C4-2B (cell line): Measurements from ENCODE around the gene PID1.

Experiments
- H3K27ac ChIP-seq: fragments of 450-650 bp; 2 replicates; pipeline ENCODE4 v1.5.1; 2017
- ZFX ChIP-seq: fragments of 450-650 bp; IDR thresholded peaks from 2 replicates; pipeline ENCODE4 v1.6.1; 2017
- TF ChIP-seq, protein P1 (sequence below): fragments of 450-650 bp; conservative IDR thresholded peaks from 2 replicates; pipeline ENCODE4 v1.5.1; 2017; ENCODE audit warnings: mild to moderate bottlenecking

PID1 gene

DNA sequence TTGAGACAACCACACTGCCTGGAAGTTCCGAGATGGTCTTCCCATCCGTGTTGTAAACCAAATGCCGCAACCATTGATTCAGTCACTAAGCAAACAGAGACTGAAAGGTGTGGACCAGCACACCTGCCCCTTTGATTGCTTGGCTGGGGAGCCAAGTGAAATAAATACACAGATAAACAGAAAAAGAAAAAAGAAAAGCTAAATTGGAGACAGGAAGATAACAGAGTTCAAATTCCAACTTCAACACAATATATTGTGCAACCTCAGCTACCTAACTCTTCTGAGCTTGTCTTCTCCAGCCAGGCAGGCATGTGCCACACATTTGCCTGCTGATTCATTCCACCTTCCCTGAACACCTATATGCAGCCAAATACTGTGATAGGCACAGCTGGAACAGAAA lies 110.9 kb downstream of the PID1 start:
- TF ChIP-seq, protein P1, sequence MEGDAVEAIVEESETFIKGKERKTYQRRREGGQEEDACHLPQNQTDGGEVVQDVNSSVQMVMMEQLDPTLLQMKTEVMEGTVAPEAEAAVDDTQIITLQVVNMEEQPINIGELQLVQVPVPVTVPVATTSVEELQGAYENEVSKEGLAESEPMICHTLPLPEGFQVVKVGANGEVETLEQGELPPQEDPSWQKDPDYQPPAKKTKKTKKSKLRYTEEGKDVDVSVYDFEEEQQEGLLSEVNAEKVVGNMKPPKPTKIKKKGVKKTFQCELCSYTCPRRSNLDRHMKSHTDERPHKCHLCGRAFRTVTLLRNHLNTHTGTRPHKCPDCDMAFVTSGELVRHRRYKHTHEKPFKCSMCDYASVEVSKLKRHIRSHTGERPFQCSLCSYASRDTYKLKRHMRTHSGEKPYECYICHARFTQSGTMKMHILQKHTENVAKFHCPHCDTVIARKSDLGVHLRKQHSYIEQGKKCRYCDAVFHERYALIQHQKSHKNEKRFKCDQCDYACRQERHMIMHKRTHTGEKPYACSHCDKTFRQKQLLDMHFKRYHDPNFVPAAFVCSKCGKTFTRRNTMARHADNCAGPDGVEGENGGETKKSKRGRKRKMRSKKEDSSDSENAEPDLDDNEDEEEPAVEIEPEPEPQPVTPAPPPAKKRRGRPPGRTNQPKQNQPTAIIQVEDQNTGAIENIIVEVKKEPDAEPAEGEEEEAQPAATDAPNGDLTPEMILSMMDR = no peak
- no peak for TF ChIP-seq ZFX
- H3K27ac ChIP-seq = no peak overlapping the region

DNA sequence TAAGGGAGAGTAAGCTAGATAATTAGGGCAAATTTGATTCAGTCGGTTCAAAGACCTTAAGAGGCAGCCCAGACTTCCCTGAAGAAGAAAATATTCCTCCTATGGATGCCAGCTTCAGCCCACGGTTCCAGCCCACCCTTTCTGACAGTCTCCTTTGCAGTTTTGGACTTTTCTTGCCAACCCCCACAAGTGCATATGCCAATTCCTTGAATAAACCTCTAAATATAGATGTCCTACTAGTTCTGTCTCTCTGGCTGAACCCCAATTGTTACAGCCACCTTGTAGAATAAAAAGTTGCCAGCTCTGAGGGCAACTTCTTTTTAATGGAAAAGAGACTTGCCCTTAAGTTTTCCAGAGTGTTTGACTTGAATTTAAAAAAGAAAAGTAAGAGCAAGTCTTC lies 111.7 kb downstream of the PID1 start:
- H3K27ac ChIP-seq = no peak overlapping the region
- no peak for TF ChIP-seq ZFX
- TF ChIP-seq, protein P1 = no peak

GRCh38 chr2:229154381-229154780 lies 116.7 kb downstream of the PID1 start:
- TF ChIP-seq ZFX = no peak
- TF ChIP-seq, protein P1 = no peak
- H3K27ac ChIP-seq = no peak overlapping the region

- no peak for TF ChIP-seq ZFX
- TF ChIP-seq, protein P1 = no peak
These were observed 117.1 kb downstream of the PID1 start for GRCh38 chr2:229153951-229154350.

GRCh38 chr2:229153267-229153666 lies 117.8 kb downstream of the PID1 start:
- no peak for TF ChIP-seq ZFX
- TF ChIP-seq, protein P1 = no peak
- H3K27ac ChIP-seq = no peak overlapping the region

More at GRCh38 chr2:229153951-229154350, 117.1 kb downstream of the PID1 start:
- H3K27ac ChIP-seq = no peak overlapping the region

DNA sequence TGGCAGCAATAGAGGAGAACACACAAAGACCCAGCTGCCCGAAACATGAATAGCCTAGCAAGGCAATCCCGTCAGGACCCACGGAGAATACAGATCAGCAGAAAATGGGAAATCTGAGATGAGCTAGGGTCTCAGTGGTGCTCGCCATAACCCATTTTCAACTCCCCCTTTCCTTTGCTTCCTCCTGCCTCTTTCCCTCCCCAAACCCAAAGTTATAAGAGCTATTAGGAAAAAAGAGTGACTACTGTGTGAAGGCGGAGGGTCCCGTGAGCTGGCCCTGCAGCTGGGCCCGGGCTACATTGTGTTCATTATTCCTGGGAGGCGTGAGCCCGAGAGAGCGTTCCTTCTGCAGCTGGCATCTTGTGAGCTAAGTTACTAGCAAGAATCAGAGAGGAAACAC lies 118.4 kb downstream of the PID1 start:
- no peak for TF ChIP-seq ZFX
- TF ChIP-seq, protein P1 = no peak
- no peak overlapping the region for H3K27ac ChIP-seq

DNA sequence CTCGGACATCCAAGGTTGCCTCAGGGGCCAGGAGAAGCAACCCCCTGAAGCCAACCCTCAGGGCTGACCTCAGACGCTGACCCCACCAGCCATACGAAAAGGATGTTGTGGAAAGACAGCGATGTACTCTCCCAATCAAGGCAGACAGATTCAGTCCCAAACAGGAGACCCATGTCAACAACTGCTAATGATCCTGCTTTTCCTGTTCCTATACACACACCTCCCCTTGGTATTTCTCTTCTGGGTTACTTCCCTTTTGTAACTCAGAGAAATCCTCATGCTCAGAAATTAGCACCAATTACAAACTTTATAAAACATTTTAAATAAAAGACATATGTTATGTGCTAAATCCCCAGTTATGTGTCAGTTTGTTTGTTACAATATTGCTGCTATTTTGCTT lies 120.8 kb downstream of the PID1 start:
- no peak for TF ChIP-seq ZFX
- TF ChIP-seq, protein P1 = no peak
- no peak overlapping the region for H3K27ac ChIP-seq
